GF-D8 (cell line): ENCODE measurements around the gene NMRAL1.

Source experiments
- DNase-seq: peaks from one replicate; lab custom pipeline; 2025; lab: John Stamatoyannopoulos, UW

NMRAL1 gene

DNA sequence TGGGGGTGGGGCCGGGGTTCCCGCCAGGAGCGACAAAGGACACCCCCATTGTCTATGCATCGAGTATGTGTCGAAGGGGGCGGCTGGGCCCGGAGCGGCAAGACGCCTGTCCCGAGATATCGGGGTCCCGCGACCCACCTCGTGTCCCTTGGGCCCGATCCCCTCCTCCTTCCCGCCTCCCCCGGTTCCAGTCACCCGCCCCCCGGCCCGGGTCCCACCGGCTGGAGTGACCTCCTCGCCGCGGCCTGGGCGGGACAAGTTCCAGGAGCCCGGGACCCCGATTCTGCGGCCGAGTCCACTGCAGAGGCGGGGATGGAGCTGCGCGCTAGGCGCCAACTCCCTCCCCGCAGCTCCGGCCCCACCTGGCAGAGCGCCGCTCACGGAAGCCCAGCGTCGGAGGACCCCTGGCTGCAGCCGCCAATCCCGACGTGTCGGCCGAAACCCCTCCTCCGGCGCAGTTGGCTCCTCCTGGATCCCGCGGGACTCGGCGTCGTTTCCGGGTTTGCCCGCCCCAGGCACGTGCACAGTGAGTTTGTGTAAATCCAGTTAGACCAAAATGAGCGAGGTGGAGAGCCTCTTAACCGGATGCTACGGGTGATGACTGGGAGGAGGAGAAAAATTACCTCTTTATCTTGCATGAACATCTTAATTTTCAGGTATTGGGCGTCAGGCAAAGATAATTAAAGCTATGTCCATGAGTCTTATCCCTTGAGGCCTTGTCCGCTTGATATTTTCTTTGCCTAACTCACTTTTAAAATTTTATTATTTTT lies at the start of gene NMRAL1:
NMRAL1 (minus strand) TSS at position 434 of the 770 bp plus-strand sequence. CDS start 493 bp downstream, outside the sequence.
- DNase-seq: peak; percentile 91

GRCh38 chr16:4523686-4524085 lies 49.3 kb upstream of the NMRAL1 start:
- DNase-seq: no peak

DNA sequence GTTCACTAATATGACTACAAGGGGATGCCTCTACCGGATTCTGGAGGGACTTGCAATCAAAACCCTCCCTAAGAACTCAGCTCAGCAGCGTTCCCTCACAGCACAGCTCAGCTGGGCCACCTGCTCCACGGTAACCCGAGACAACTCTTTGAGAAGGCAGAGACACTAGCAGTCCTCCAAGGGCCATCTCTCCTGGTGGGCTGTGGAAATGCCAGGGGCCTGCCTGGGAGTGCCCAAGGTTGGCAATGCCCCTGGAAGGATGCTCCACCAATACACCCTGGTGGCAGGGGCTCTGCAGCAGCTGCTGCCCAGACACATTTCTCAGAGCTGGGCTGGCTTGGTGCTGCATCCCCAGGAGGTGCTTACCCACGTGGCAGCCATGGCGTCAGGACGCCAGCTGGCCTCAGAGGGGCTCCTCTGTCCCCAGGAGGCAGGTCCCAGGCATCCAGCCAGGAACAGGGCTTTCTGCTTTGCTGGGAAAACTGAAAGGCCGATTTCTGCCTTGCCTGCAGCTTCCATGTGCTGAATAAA lies 47.7 kb upstream of the NMRAL1 start:
- no peak for DNase-seq

DNA sequence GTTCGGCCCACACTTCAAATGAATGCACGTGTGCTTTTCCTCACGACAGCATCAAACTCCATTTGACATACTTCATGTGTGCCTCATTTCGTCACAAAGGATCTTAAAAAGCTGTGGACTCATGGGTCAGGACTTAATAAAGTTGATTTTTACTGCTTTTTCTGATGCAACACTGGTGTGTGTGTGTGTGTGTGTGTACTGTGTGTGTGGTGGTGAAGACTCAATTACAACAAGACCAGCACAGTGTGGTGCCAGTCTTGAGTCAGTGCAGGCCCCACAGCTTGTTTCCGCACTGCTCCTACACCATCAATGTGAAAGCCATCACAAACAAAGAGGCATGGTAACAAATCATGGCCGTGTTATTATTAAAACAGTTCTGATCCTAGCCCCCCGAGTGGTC lies 46.5 kb upstream of the NMRAL1 start:
- no peak for DNase-seq

GRCh38 chr16:4519274-4520058 lies 45.0 kb upstream of the NMRAL1 start:
- DNase-seq: no peak

DNA sequence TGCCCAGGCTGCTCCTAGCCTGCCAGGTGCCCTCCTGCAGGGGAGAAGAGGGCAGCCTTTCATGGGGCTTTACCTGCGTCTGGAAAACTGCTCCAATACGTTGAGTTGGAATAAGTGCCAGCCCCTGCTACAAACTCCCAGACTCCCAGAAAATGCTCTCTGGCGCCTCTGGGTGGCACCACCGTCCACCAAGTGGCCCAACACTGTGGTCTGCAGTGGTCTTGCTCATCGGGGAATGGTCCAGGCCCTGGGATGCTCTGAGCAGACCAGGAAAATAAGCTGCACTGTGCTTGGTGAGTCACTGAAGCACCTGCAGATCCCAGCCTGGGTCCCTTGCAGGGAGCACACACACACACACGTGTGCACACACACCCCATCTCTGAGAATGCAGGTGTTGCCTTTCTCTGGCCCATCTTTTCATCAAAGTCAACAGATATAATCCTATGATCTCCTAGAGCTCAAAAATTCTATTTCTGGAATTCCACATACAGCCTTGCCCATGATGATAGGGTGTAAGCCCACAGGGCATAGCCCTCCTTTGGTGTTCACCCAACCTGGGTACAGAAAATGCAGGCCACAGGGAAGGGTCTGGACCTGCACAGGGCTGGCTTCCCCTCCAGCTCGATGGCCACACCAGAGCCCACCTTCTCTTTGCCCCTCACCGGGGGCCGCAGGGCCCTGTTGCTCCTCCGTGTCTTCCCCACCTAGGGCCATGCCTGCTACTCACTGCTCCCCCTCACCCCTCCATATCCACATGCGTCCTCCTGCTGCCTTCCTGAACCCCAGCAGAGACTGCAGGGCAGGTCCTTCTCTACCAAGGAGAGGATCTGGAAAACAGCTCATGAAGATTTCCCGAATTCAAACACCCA lies 43.6 kb upstream of the NMRAL1 start:
- DNase-seq: no peak

DNA sequence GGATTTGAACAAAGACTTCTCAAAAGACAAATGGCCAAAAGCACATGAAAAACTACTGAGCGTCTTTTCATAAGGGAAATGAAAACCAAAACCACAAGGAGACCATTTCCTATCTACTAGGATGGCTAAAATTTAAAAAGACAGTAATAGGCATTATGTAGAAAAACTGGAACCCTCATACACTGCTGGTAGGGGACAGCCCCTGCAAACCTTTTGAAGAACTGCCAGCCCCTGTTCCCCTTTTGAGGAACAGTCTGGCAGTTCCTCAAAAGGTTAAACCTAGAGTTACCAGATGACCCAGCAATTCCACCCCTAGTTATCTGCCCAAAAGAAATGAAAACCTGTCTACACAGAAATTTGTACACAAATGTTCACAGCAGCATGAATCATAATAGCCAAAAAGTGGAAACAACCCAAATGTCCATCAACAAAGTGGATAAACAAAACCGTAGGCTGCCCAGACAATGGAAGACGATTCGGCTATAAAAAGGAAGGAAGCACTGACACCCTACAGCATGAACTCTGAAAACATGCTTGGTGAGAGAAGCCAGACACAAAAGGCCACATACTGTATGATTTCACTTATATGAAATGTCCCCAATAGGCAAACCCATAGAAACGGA lies 41.3 kb upstream of the NMRAL1 start:
- peak; percentile 67 for DNase-seq

GRCh38 chr16:4514606-4515005 lies 40.2 kb upstream of the NMRAL1 start:
- DNase-seq: no peak

DNA sequence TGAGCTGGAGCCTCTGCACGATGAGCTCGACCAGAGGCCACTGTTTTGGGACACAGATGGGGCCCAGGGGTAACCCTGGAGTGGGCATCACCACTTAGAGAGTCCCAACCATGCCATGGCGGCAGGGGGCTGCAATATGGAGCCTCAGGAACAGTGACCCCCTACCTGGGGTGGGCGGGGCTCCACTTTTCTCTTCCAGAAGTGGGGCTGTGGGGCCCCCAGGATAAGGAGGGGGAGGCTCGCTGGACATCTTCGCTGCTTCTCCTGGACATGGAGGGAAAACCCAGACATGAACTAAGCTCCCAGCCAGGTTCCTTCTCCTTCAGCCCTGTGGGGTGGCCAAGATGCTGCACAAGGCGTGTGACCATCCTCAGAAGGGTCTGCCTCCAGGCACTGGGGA lies 39.5 kb upstream of the NMRAL1 start:
- DNase-seq: no peak

DNA sequence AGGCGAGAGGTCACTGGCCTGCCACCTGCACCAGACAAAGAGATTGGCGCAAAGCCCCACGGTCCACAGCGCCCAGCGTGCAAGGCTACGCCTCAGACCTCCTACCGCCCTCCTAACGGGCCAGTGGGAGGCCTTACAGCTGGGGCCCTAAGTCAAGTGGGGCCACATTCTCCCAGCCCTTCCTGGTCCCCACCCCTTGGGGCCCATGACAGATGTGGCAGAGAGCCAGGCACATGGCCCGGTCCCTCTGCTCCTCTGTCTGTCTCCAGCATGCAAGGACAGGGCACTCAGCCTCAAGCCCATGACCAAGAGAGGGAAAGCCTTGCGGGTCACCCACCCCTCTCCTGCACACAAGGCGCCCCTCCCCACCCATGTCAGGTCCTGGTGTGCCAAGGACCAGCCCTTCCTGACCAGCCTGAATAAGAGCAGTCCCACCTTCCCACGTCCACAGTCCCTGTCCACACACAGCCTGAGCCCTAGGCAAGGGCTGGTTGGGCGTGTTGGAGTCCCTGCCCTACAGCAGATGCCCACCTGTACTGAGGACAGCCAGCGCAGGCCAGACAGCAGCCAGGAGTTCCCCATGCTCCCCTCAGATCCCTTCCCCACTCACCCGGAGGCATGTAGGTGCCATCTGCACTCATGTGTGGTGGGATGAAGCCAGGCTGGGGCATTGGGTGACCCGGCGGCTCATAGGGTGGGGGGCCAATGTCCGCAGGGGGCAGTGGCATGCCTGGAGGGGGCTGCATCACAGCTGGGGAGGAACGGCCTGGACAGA lies 38.8 kb upstream of the NMRAL1 start:
- DNase-seq: no peak

DNA sequence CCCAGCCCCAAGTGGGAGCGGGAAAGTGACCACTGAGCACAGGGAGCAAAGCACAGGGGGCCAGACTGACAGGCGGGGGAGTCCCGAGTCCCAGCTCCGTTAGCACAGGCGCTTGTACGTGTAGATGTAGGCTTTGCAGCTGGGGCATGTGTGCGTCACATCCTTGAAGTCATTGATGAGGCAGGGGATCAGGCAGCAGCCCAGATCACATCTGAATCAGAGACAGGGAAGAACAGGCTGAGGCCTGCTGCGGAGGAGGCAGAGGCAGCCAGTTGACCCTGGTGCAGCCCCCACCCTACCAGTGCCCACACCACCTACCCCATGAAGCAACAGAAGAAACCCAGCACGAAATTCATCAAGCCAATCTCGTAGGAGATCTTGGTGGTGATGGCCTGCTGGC lies 38.0 kb upstream of the NMRAL1 start:
- DNase-seq: no peak

DNA sequence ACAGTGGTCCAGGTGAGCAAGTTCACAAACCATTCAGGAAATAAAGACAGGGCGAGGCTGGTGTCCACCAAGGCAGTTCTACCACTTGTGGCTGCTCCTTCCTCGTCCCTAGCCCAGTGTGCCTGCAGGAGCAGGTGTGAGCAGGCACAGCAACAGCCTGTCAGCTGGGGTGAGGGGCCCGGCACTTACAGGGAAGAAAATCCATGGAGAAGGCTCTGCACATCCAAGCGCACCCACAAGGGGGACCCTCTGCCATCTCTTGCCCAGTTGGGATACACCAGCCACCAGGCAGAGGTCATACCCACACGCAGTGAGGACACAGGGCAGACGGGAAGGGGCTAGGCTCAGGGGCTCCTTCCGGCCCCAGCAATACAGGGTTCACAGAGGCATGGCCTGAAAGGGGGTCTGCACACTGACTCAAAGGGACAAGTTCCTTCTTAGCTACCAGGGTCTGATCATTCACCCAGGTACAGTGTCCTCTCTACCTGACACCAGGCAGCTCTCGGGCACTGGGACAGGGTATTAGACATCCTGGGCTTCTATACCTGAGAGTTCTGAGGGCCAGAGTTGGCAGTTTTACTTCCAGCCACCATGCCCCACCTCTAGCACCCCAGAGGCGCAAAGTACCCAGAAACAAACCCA lies 37.1 kb upstream of the NMRAL1 start:
- DNase-seq: no peak

GRCh38 chr16:4510747-4511426 lies 36.5 kb upstream of the NMRAL1 start:
- DNase-seq: no peak

- no peak for DNase-seq
These were observed 35.7 kb upstream of the NMRAL1 start for GRCh38 chr16:4510131-4510530.

- no peak for DNase-seq
These were observed 35.0 kb upstream of the NMRAL1 start for GRCh38 chr16:4509420-4509819.

DNA sequence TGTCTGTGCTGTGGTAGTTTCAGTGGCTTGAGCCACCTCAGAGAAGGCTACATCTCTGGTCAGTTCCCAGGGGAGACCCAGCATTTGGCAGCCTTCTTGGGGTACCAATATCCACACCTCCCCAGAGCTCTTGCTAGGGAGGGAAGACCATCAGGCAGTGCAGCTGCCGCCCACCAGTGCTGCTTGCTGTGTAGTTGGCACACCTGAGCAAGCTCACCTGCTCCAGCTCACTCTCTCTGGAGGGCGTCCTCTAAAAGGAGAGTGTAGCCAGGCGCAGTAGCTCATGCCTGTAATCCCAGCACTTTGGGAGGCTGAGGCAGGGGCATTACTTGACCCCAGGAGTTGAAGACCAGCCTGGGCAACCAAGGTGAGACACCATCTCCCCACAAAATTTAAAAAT lies 34.4 kb upstream of the NMRAL1 start:
- no peak for DNase-seq

DNA sequence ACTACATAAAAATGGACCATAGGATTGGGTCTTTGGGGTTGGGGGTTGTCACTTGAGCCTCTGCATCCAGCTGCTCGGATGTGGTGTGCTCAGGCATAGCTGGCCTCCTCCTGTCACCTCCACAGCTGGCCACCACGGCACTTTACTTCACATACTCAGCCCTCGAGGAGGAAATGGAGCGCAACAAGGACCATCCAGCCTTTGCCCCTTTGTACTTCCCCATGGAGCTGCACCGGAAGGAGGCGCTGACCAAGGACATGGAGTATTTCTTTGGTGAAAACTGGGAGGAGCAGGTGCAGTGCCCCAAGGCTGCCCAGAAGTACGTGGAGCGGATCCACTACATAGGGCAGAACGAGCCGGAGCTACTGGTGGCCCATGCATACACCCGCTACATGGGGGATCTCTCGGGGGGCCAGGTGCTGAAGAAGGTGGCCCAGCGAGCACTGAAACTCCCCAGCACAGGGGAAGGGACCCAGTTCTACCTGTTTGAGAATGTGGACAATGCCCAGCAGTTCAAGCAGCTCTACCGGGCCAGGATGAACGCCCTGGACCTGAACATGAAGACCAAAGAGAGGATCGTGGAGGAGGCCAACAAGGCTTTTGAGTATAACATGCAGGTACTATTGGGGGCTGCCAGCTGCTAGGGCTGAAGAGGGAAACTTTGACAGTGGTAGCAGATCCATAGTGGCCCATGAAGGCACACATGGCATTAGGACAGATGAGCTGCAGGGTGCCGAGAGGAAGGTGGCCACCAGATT lies 33.3 kb upstream of the NMRAL1 start:
- no peak for DNase-seq

DNA sequence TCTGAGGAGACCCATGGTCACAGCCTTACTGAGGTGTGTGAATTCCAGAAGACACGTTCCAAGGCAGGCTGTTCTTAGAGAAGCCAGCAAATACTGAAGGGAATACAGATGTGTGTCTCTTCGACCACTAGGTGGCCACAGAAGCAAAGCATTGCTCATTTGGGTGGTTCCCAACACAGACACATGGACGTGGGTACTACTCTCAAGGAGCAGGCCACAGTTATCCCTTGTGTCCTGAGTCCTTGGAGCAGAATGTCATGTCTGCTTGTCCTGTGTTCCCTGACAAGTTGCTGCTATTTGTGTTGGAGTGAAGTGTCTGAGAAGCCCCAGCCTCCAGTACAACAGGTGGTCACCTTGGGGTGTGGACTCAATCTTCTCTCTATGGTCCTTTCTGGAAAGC lies 32.0 kb upstream of the NMRAL1 start:
- peak; percentile 25 for DNase-seq
